ENCODE measurements around the gene CYB5D1. TPM values are rescaled to one million over a fixed set of nuclear protein-coding genes. Genes with fewer than 3 reads are reported as not detected.
A peak's percentile ranks its signal among the peaks of the same experiment; 100 is the strongest.

CYB5D1 gene
- total RNA-seq, 6 donors from 2014 or later = 5.2 to 12.4 (median 7.3) TPM

GRCh38 chr17:7884581-7885366, 27.0 kb downstream of the CYB5D1 start:
- Histone ChIP-seq H3K36me3 (peaks cover 0 to 15% (median 2%) of the 10 kb centered on the region in 4 donors), H3K27ac (peak overlapping the region; percentile 89 to 96 (median 92)), H3K4me3 (peak overlapping the region; percentile 50 to 96 (median 73)), H3K4me1 (peaks cover 52 to 65% (median 57%) of the 10 kb centered on the region in 4 donors), H3K27me3 (no peaks in the 10 kb centered on the region), H3K9me3 (no peaks in the 10 kb centered on the region)
- DNase-seq (peak in 1 of 2 donors; percentile 90), ATAC-seq (ENCODE audit: low FRiP score in 2 of 2) (no peak)
- TF ChIP-seq POLR2A (IDR thresholded peaks at IDR 0.05) (no peak), POLR2AphosphoS5 (IDR thresholded peaks at IDR 0.05) (no peak), EP300 (IDR thresholded peaks at IDR 0.05) (no peak), CTCF (IDR thresholded peaks at IDR 0.05) (no peak)
- 0 to 1% methylated on average over 6 to 43 of the region's 100 CpGs for WGBS, 2 donors

- no peak for TF ChIP-seq EP300 (IDR thresholded peaks at IDR 0.05)
- TF ChIP-seq POLR2AphosphoS5 (IDR thresholded peaks at IDR 0.05) = peak; percentile 33 to 54
- peak in 2 of 4 donors; percentile 32 to 65 for TF ChIP-seq POLR2A (IDR thresholded peaks at IDR 0.05)
- H3K27ac ChIP-seq = peak overlapping the region; percentile 89 to 96 (median 92)
- H3K4me1 ChIP-seq = peaks cover 56 to 68% (median 62%) of the 10 kb centered on the region in 4 donors
- H3K4me3 ChIP-seq = peak overlapping the region; percentile 62 to 96 (median 78)
- ATAC-seq (ENCODE audit: low FRiP score in 2 of 2) = peak in 1 of 2 donors; percentile 5
- H3K36me3 ChIP-seq = peaks cover 0 to 18% (median under 1%) of the 10 kb centered on the region in 4 donors
- H3K9me3 ChIP-seq = no peaks in the 10 kb centered on the region
- 1% methylated on average over 19 to 48 of the region's 64 CpGs for WGBS, 2 donors
- H3K27me3 ChIP-seq = no peaks in the 10 kb centered on the region
- DNase-seq = peak; percentile 73 to 92
Observed at GRCh38 chr17:7885367-7886226, 27.8 kb downstream of the CYB5D1 start.

- 2 to 4% methylated on average over 12 to 30 of the region's 30 CpGs for WGBS, 2 donors
- TF ChIP-seq POLR2AphosphoS5 (IDR thresholded peaks at IDR 0.05) (no peak), CTCF (IDR thresholded peaks at IDR 0.05) (no peak), POLR2A (IDR thresholded peaks at IDR 0.05) (no peak), EP300 (IDR thresholded peaks at IDR 0.05) (no peak)
- H3K27me3 ChIP-seq = no peaks in the 10 kb centered on the region
- peaks cover 0 to 20% (median 6%) of the 10 kb centered on the region in 4 donors for H3K36me3 ChIP-seq
- ATAC-seq (ENCODE audit: low FRiP score in 2 of 2) = no peak
- peak; percentile 42 to 86 for DNase-seq
- H3K27ac ChIP-seq = peak overlapping the region; percentile 89 to 96 (median 92)
- peak overlapping the region; percentile 62 to 96 (median 78) for H3K4me3 ChIP-seq
- peaks cover 50 to 66% (median 57%) of the 10 kb centered on the region in 4 donors for H3K4me1 ChIP-seq
- H3K9me3 ChIP-seq = no peaks in the 10 kb centered on the region
Observed at GRCh38 chr17:7886227-7887037, 28.6 kb downstream of the CYB5D1 start.

GRCh38 chr17:7887038-7887481, 29.3 kb downstream of the CYB5D1 start:
- Histone ChIP-seq H3K36me3 (peaks cover 0 to 25% (median 8%) of the 10 kb centered on the region in 4 donors), H3K4me3 (peak overlapping the region; percentile 15 to 96 (median 73)), H3K27me3 (no peaks in the 10 kb centered on the region), H3K9me3 (no peaks in the 10 kb centered on the region), H3K4me1 (peaks cover 46 to 61% (median 54%) of the 10 kb centered on the region in 4 donors), H3K27ac (peak overlapping the region; percentile 89 to 96 (median 92))
- ATAC-seq (ENCODE audit: low FRiP score in 2 of 2) = no peak
- no peak for DNase-seq
- 0 to 1% methylated on average over 8 of the region's 8 CpGs for WGBS, 2 donors
- TF ChIP-seq EP300 (IDR thresholded peaks at IDR 0.05) (no peak), CTCF (IDR thresholded peaks at IDR 0.05) (peak in 1 of 6 experiments; percentile 6), POLR2AphosphoS5 (IDR thresholded peaks at IDR 0.05) (no peak), POLR2A (IDR thresholded peaks at IDR 0.05) (no peak)

Measured in upper lobe of left lung (tissue), 6 donors.